Keratinocyte (primary cell): ENCODE data around the gene ATG14. TPM values are rescaled to one million over a fixed set of nuclear protein-coding genes. Genes with fewer than 3 reads are reported as not detected.

ENCODE experiments used
- DNase-seq: peaks from one replicate; pipeline ENCODE4 v3.0.0-alpha.2; 2011; ENCODE audit warnings: low read depth, missing footprints, low spot score
- FAIRE-seq: peaks from 2 replicates; lab custom pipeline; 2011; peaks lifted over from hg19 to GRCh38; lab: Jason Lieb, UNC
- H2AFZ ChIP-seq: 2 replicates; pipeline ENCODE4 v1.6.0; 2012; ENCODE audit warnings: low read length, control low read depth, inconsistent platforms; ENCODE audit not compliant: control insufficient read depth
- H3K27ac ChIP-seq: 2 replicates; pipeline ENCODE4 v1.5.1; 2011; ENCODE audit warnings: low read length; ENCODE audit not compliant: control insufficient read depth, insufficient read depth
- H3K27me3 ChIP-seq: 3 replicates; pipeline ENCODE4 v1.6.0; 2011; ENCODE audit warnings: low read length; ENCODE audit not compliant: control insufficient read depth, insufficient read depth; ENCODE audit errors: extremely low read depth
- H3K36me3 ChIP-seq, 2 experiments: 2 replicates in 1 of 2; 3 replicates in 1 of 2; pipeline ENCODE4 v1.5.1; 2011; ENCODE audit warnings: low read length in 2 of 2, mild to moderate bottlenecking in 1 of 2; ENCODE audit not compliant: control insufficient read depth in 2 of 2, insufficient read depth in 2 of 2; ENCODE audit errors: extremely low read depth in 1 of 2
- H3K4me1 ChIP-seq: 3 replicates; pipeline ENCODE4 v1.5.1; 2011; ENCODE audit warnings: low read length; ENCODE audit not compliant: control insufficient read depth, insufficient read depth; ENCODE audit errors: extremely low read depth
- H3K4me2 ChIP-seq: 3 replicates; pipeline ENCODE4 v1.6.0; 2011; ENCODE audit warnings: low read depth, low read length; ENCODE audit not compliant: control insufficient read depth, insufficient read depth; ENCODE audit errors: extremely low read depth
- H3K4me3 ChIP-seq, 3 experiments: fragments of 200-600 bp in 1 of 3; sonication (generic) in 1 of 3; 2 replicates in 2 of 3; 3 replicates in 1 of 3; pipeline ENCODE4 v1.5.1; 2011 to 2016; ENCODE audit warnings: low read length in 3 of 3, mild to moderate bottlenecking in 3 of 3, control low read depth in 2 of 3, inconsistent platforms in 1 of 3, low read depth in 1 of 3, mixed read lengths in 1 of 3, mixed run types in 1 of 3, moderate library complexity in 1 of 3; ENCODE audit not compliant: control insufficient read depth in 2 of 3, insufficient read depth in 2 of 3; ENCODE audit errors: extremely low read depth in 1 of 3
- H3K79me2 ChIP-seq: 2 replicates; pipeline ENCODE4 v1.6.0; 2012; ENCODE audit warnings: low read length; ENCODE audit not compliant: control insufficient read depth, insufficient read depth
- H3K9ac ChIP-seq: 3 replicates; pipeline ENCODE4 v1.6.0; 2011; ENCODE audit warnings: low read length; ENCODE audit not compliant: control insufficient read depth, insufficient read depth; ENCODE audit errors: extremely low read depth
- H3K9me1 ChIP-seq: 3 replicates; pipeline ENCODE4 v1.6.0; 2011; ENCODE audit warnings: low read length; ENCODE audit not compliant: control insufficient read depth, insufficient read depth; ENCODE audit errors: extremely low read depth
- H3K9me3 ChIP-seq: 2 replicates; pipeline ENCODE4 v1.5.1; 2012; ENCODE audit warnings: low read depth, low read length; ENCODE audit not compliant: control insufficient read depth
- H4K20me1 ChIP-seq: 3 replicates; pipeline ENCODE4 v1.6.0; 2011; ENCODE audit warnings: low read length; ENCODE audit not compliant: control insufficient read depth, insufficient read depth; ENCODE audit errors: extremely low read depth
- CTCF ChIP-seq, 3 experiments: IDR thresholded peaks in 1 of 3; conservative IDR thresholded peaks in 1 of 3; optimal IDR thresholded peaks in 1 of 3; 2 replicates in 2 of 3; 3 replicates in 1 of 3; pipeline versions ENCODE3 to v1.5.1; 2011; ENCODE audit warnings: low read length in 3 of 3, mild to moderate bottlenecking in 3 of 3, moderate library complexity in 2 of 3, control low read depth in 1 of 3, inconsistent platforms in 1 of 3; ENCODE audit not compliant: insufficient read depth in 2 of 3; ENCODE audit errors: extremely low read depth in 1 of 3
- EZH2 ChIP-seq: IDR thresholded peaks from one replicate; pipeline ENCODE4 v1.6.1; 2012; ENCODE audit warnings: inconsistent platforms, mild to moderate bottlenecking, low read length, moderate library complexity
- dilution Hi-C: fragments of 300-500 bp; cut with MboI; formaldehyde crosslinking; loops from one replicate; pipeline ENCODE4 v1.7.0; 2020; ENCODE audit warnings: low sequenced_read_pairs; ENCODE audit not compliant: extremely low pct_ligation_motif_present
- polyA plus RNA-seq, 5 experiments: library from polyadenylated mRNA; depleted of rRNA in 3 of 5; stranded (reverse) in 3 of 5; stranded (forward) in 1 of 5; unstranded in 1 of 5; fragments of >200 nt; gene quantifications; 1 replicate in 1 of 5; 2 replicates in 3 of 5; 3 replicates in 1 of 5; pipeline versions ENCODE4 v1.2.1 to v1.2.3, GENCODE V29; 2011 to 2012; ENCODE audit warnings: missing spikeins in 2 of 5, low read depth in 1 of 5, low replicate concordance in 1 of 5

ATG14 gene
- polyA plus RNA-seq, 1 donor (not counting 4 experiments of a cell fraction or from before 2014, with no cell fraction given): 7.0 TPM

GRCh38 chr14:55416866-55417265 is 5.2 kb upstream of the ATG14 start:
- FAIRE-seq: no peak
- dilution Hi-C loops: no loop called here
- no peaks in the 10 kb centered on the region for H3K79me2 ChIP-seq
- no peaks in the 10 kb centered on the region for H3K9me1 ChIP-seq
- no peak for DNase-seq
- H3K4me3 ChIP-seq: no peak overlapping the region
- TF ChIP-seq EZH2: no peak
- peak; percentile 56 to 76 (median 72) for TF ChIP-seq CTCF (optimal IDR thresholded peaks at IDR 0.05 in 1 of 3, IDR thresholded peaks at IDR 0.05 in 1 of 3, conservative IDR thresholded peaks at IDR 0.05 in 1 of 3; ENCODE audit: extremely low read depth in 1 of 3, insufficient read depth in 2 of 3, low read length in 3 of 3)
- H3K9ac ChIP-seq: no peak overlapping the region
- H3K9me3 ChIP-seq: no peaks in the 10 kb centered on the region
- H3K4me1 ChIP-seq: peaks cover 14% of the 10 kb centered on the region
- H2AFZ ChIP-seq: no peak overlapping the region
- no peaks in the 10 kb centered on the region for H3K36me3 ChIP-seq
- no peaks in the 10 kb centered on the region for H3K27me3 ChIP-seq
- no peak overlapping the region for H3K27ac ChIP-seq
- no peaks in the 10 kb centered on the region for H4K20me1 ChIP-seq
- H3K4me2 ChIP-seq: no peak overlapping the region

- Histone ChIP-seq H3K79me2 (peaks cover 16% of the 10 kb centered on the region), H3K9me3 (no peaks in the 10 kb centered on the region), H4K20me1 (no peaks in the 10 kb centered on the region), H3K4me1 (peaks cover 24% of the 10 kb centered on the region), H3K9ac (no peak overlapping the region), H3K4me2 (no peak overlapping the region), H2AFZ (no peak overlapping the region), H3K4me3 (no peak overlapping the region), H3K9me1 (no peaks in the 10 kb centered on the region), H3K36me3 (no peaks in the 10 kb centered on the region), H3K27me3 (no peaks in the 10 kb centered on the region), H3K27ac (no peak overlapping the region)
- DNase-seq: no peak
- no peak for TF ChIP-seq EZH2
- TF ChIP-seq CTCF (optimal IDR thresholded peaks at IDR 0.05 in 1 of 3, IDR thresholded peaks at IDR 0.05 in 1 of 3, conservative IDR thresholded peaks at IDR 0.05 in 1 of 3; ENCODE audit: extremely low read depth in 1 of 3, insufficient read depth in 2 of 3, low read length in 3 of 3): no peak
- FAIRE-seq: no peak
- dilution Hi-C loops: no loop called here
These were observed 2.9 kb upstream of the ATG14 start for GRCh38 chr14:55414551-55414950.
